Endothelial cell (in vitro differentiated cells): ENCODE measurements around the gene TNIK. TPM values are rescaled to one million over a fixed set of nuclear protein-coding genes. Genes with fewer than 3 reads are reported as not detected.

Experiments
- DNase-seq: peaks from one replicate; pipeline ENCODE4 v3.0.0; 2021; ENCODE audit warnings: low spot score
- H3K27ac Mint-ChIP-seq: one replicate; pipeline ENCODE4 v1.8.0; 2021; ENCODE audit warnings: mixed read lengths, inconsistent platforms; ENCODE audit not compliant: unreplicated experiment
- H3K27me3 Mint-ChIP-seq: one replicate; pipeline ENCODE4 v1.8.0; 2021; ENCODE audit warnings: mild to moderate bottlenecking, moderate library complexity, mixed read lengths, inconsistent platforms; ENCODE audit not compliant: unreplicated experiment
- H3K36me3 Mint-ChIP-seq: one replicate; pipeline ENCODE4 v1.8.0; 2021; ENCODE audit warnings: mild to moderate bottlenecking, low read depth, mixed read lengths, inconsistent platforms; ENCODE audit not compliant: unreplicated experiment
- H3K4me1 Mint-ChIP-seq: one replicate; pipeline ENCODE4 v1.8.0; 2021; ENCODE audit warnings: mild to moderate bottlenecking, mixed read lengths, inconsistent platforms; ENCODE audit not compliant: unreplicated experiment
- H3K4me3 Mint-ChIP-seq: one replicate; pipeline ENCODE4 v1.8.0; 2021; ENCODE audit warnings: mild to moderate bottlenecking, mixed read lengths, inconsistent platforms; ENCODE audit not compliant: unreplicated experiment
- H3K9me3 Mint-ChIP-seq: one replicate; pipeline ENCODE4 v1.8.0; 2021; ENCODE audit warnings: mixed read lengths, inconsistent platforms; ENCODE audit not compliant: unreplicated experiment
- CTCF ChIP-seq: fragments of 200-600 bp; sonication (generic); IDR thresholded peaks from one replicate; pipeline ENCODE4 v1.5.0; 2021; ENCODE audit warnings: antibody characterized with exemption; ENCODE audit not compliant: unreplicated experiment
- total RNA-seq: library from RNA; stranded (reverse); fragmentation: NEBNext Ultra II Directional; extraction: Animal tissue kit (Norgen Biotek cat#: 25700); gene quantifications from one replicate; pipeline ENCODE4 v1.2.1, GENCODE V29; 2021; ENCODE audit not compliant: unreplicated experiment

Gene TNIK
- total RNA-seq, 1 donor from 2014 or later = 67.0 TPM

GRCh38 chr3:171378586-171378985, 81.6 kb downstream of the TNIK start:
- H3K4me3 Mint-ChIP-seq = no peak overlapping the region
- no peak overlapping the region for H3K27ac Mint-ChIP-seq
- DNase-seq = no peak
- H3K9me3 Mint-ChIP-seq = no peaks in the 10 kb centered on the region
- H3K27me3 Mint-ChIP-seq = peaks cover 2% of the 10 kb centered on the region
- no peaks in the 10 kb centered on the region for H3K36me3 Mint-ChIP-seq
- no peaks in the 10 kb centered on the region for H3K4me1 Mint-ChIP-seq
- TF ChIP-seq CTCF = no peak

GRCh38 chr3:171377859-171378258, 82.3 kb downstream of the TNIK start:
- no peak for TF ChIP-seq CTCF
- Mint-ChIP-seq H3K9me3 (no peaks in the 10 kb centered on the region), H3K27me3 (peaks cover 2% of the 10 kb centered on the region), H3K4me3 (no peak overlapping the region), H3K4me1 (no peaks in the 10 kb centered on the region), H3K36me3 (no peaks in the 10 kb centered on the region), H3K27ac (no peak overlapping the region)
- DNase-seq = no peak

- Mint-ChIP-seq H3K9me3 (no peaks in the 10 kb centered on the region), H3K27me3 (peaks cover 2% of the 10 kb centered on the region), H3K36me3 (no peaks in the 10 kb centered on the region), H3K27ac (peak overlapping the region; percentile 12), H3K4me3 (no peak overlapping the region), H3K4me1 (peaks cover 4% of the 10 kb centered on the region)
- DNase-seq = no peak
- TF ChIP-seq CTCF = no peak
Measured at GRCh38 chr3:171376596-171376947, 83.6 kb downstream of the TNIK start.

- Mint-ChIP-seq H3K4me1 (peaks cover 10% of the 10 kb centered on the region), H3K27ac (peak overlapping the region; percentile 72), H3K27me3 (peaks cover 2% of the 10 kb centered on the region), H3K36me3 (no peaks in the 10 kb centered on the region), H3K9me3 (no peaks in the 10 kb centered on the region), H3K4me3 (peak overlapping the region; percentile 26)
- no peak for TF ChIP-seq CTCF
- no peak for DNase-seq
Measured at GRCh38 chr3:171375666-171376595, 84.3 kb downstream of the TNIK start.

GRCh38 chr3:171374661-171375285, 85.4 kb downstream of the TNIK start:
- no peak for TF ChIP-seq CTCF
- H3K4me1 Mint-ChIP-seq = peaks cover 13% of the 10 kb centered on the region

More at GRCh38 chr3:171374661-171375285, 85.4 kb downstream of the TNIK start:
- H3K4me3 Mint-ChIP-seq = no peak overlapping the region
- H3K27me3 Mint-ChIP-seq = peaks cover under 1% of the 10 kb centered on the region
- no peaks in the 10 kb centered on the region for H3K9me3 Mint-ChIP-seq
- no peak for DNase-seq
- no peak overlapping the region for H3K27ac Mint-ChIP-seq
- H3K36me3 Mint-ChIP-seq = no peaks in the 10 kb centered on the region
